ENCODE measurements around the gene TSPAN32.

TSPAN32 gene

DNA sequence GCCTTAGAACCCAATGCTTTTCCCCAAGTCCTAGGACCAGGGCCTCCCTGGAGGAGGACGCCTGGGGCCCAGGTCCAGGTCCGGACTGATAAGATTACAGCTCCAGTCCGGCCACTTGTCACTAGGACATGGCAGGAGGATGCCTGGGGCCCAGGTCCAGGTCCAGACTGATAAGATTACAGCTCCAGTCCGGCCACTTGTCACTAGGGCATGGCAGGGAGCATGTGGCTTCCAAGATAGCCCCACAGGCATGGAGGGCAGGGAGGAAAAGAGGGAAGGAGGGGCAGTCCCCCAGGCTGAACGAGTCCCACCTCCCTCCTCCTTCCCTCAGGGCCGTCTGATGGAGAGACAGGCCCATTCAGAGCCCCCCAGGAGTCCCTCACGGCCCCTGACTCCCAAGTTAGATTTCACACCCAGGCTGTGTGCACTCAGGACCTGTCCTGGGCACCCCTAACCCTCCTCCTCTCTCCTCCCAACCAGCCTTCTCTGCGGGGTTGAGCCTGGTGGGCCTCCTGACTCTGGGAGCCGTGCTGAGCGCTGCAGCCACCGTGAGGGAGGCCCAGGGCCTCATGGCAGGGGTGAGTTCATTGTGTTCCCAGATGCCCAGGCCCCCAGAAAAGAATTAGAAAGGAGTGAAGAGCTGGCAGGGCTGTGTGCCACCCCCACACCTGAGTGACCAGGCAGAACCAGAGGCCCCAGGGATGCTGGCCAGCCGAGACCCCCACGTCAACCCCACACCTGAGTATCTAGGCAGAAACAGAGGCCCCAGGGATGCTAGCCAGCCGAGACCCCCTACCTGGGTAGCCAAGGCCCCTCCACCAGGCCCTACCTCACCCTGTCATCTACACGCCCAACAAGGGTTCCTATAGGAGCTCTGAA lies 2.1 kb downstream of the TSPAN32 start:
- DNase-seq (ENCODE audit: low read depth in 4 of 4, low spot score in 1 of 4): no peak

DNA sequence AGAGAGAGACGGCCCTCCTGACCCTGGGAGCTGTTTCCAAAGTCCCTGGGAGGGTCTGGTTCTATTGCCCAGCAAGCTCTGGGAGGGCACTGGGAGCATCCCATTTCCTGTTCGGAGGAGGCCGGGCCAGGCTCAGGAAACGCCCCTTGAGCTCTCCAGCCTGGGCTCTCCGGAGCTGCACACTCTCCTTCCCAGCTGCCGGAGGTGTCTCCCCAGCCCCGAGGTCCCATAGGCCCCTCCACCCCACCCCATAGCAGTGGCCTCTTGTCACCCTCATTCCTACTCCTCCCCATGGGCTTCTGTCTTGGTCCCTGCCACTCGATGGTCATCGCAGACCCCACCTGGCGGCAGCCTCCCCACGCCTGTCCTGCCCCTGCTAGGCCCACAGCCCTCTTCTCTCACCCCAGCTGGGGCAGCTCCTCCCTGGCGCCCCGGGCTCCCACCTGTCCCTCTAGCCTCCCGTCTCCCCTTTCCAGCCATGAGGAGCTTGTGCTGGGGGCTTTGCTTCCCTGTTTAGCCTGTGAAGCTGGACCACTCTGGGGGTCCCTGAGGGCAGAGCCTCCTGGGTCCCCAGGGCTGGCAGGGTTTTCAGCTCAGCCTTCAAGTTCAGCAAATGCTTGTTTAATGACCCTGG lies 2.8 kb downstream of the TSPAN32 start:
- no peak for DNase-seq (ENCODE audit: low read depth in 4 of 4, low spot score in 1 of 4)

DNA sequence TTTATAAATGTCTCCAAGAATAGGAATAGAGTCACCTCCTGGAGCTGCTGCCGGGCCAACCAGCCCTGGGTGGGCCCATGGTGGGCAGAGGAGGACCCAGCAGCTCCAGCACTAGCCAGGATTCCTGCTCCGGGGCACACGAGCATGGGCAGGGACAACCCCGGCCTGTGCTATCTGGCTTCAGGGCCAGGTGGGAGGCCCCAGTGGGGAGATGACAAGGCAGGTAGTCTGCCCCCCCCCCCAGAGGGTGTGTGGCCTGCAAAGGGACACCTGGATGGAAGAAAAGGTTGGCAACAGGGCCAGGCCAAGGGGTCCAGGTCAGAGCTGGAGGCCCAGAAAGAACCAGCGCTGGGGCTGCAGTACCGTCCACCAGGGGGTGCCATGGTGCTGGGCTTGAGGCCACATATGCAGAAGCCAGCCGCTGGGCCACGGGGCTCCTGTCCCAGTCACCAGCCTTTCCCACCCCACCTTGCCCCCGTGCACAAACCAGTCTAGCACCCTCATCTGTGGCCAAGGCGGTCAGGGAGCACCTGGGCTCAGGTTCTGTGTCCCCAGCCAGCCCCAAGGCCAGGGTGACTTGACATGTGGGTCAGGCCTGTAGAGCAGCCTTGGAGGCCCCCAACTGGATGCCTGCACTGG lies 3.4 kb downstream of the TSPAN32 start:
- DNase-seq (ENCODE audit: low read depth in 4 of 4, low spot score in 1 of 4): peak; percentile 77 to 83 (median 80)

DNA sequence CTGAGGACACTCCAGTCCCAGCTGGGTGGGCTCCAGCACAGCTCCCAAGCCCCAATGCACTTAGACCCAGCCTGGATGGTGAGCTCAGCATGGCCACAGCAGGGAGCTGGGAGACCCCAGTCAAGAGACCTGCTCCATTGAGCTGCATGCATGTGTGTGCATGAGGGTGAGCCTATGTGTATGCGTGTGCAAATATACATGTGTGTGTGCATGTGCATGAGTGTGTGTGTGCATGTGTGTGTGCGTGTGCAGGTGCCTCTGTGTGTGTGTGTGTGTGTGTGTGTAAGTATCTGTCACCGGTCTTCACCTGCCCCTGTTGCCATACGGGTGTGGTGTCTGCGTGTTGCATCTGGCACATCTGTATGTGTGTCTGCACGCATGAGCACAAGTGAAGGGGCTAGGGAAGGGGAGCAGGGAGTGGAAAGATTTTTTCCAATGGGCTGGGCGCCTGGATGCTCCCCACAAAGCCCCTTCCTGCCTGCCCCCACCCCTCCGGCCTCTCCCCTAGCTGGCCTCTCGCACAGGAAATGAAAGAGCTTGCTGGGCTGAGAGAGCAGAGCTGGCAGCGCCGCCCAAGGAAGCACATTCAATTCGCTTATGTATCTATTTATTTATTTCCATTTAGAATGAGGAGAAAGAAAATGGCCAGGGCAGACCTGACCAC lies 4.1 kb downstream of the TSPAN32 start:
- DNase-seq (ENCODE audit: low read depth in 4 of 4, low spot score in 1 of 4): no peak

DNA sequence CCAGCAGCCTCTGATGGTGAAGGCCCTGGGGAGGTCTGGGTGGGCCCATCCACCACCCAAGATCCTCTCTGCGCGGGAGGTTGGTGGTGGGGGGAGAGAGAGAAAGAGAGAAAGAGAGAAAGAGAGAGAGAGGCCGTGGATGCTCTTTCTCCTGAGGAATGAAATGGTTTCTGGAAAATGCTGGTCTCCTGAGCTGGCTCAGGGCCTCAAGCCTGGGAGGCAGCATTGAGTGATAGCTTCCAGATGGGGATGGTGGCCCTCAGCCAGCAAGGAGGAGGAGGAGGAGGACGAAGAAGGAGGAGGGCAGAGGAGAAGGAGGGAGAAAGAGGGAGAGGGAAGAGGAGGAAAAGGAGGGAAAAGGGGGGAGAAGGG lies 4.6 kb downstream of the TSPAN32 start:
- DNase-seq (ENCODE audit: low read depth in 4 of 4, low spot score in 1 of 4): no peak

DNA sequence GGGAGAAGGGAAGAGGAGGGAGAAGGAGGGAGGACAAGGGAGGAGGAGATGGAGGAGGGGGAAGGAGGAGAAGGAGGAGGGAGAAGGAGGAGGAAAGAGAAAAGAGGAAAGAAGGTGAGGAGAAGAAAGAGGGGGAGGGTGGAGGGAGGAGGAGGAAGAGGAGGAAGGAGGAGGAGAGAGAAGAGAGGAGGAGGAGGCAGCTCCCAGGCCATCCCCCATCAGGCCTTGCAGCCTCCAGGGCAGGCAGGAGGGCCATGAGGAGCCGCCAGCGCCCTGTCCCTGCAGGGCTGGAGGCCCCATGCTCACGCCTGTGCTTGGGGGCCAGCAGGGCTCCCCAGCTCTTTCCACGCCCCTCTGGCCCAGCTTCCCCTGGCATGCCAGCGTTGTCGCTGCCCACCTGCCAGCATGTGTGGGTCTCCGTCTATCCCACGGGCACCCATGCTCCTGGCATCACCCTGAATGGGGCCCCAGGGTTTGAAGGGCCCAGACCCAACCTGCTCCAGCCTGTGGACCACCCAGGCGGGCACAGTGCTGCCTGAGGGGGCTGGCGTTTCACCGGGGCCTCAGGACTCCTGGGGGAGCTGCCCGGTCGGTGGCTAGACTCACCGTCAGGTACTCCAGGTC lies 5.2 kb downstream of the TSPAN32 start:
- no peak for DNase-seq (ENCODE audit: low read depth in 4 of 4, low spot score in 1 of 4)

DNA sequence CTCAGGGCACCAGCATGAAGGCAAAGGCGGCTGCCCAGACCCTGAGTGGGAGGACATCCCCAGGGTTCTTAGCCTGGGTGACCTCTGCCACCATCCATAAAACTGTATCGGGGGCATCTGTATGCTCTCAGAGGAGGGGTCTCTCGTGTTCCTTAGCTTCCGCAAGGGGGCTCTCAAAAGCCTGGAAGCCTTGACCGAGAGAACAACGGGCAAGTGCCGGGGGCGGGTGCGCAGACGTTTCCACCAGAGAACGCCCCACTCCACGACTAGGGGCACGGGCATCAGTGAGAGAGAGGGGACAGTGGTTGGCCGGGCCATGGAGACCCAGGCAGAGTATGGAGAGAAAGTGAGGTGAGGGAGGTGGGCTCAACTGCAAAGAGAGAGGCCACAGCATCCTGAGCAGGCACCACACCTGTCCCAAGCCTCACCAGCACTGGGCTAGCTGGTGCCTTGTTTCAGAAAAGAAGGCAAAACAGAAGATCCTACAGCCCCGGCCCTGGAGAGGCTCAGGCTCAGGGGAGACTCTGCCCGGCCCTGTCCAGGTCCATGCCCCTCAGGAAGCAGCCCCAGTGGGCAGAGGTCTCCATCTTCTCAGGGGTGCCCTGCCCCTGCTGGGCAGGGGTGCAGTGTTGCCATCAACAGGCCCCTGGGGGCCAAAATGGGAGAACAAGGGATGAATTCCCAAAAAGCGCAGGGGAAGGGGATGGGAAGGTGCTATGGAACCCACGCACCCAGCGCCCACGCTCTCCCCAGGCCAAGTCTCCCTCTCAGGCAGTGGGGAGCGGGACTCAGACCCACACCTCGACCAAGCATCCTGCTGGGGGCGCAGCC lies 5.9 kb downstream of the TSPAN32 start:
- DNase-seq (ENCODE audit: low read depth in 4 of 4, low spot score in 1 of 4): no peak

DNA sequence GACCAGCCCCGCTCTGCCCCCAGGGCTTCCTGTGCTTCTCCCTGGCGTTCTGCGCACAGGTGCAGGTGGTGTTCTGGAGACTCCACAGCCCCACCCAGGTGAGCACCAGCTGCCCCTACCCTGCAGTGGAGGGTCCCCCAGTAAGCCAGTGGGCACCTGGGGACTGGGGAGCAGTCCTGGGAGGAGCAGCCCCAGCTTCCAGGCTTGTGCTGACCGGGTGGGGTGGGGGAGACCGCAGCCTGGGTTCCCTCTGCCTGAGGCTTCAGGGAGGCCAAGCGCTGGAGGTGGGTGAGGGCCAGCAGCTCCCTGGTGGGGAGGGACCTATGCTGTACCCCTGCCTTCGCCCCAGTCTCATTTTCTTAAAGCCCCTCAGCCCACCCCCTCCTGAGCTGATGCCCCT lies 6.9 kb downstream of the TSPAN32 start:
- DNase-seq (ENCODE audit: low read depth in 4 of 4, low spot score in 1 of 4): no peak

DNA sequence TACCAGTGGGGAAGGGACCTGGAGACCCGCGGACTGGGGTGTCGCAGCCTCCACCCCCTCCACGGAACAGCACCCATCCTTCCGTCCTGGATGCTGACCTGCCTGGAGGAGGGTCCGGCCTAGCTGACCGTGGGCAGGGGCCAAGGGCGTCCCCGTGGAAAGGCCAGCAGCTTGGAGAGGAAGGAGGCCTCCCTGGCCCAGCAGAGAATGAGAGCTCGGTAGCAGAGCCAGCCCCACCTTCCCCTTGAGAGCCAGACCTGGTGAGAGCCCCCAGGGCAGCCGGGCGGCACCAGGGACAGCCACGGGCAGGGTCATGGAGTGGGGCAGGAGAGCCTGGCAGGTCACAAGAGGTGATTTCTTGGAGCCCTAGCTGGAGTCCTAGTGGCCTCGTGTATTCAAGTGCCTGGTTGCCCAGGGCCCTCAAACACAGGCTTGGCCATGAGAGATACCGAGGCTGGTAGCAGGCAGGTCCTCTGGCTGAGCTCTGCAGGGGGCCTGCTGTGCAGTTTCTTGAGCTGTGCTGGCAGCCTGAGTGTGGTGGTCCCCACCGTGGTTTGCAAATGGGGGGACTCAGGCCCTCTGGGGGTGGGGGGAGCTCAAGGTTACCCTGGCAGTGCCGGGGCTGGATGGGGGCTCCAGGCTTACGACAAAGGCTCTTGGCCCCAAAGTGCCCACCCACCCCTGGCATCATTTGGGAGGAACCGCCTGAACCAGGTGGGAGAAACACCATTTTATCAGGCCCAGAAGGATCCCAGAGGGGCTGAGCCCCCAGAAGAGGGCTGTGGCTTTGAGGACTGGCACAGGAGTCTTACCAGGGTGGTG lies 7.6 kb downstream of the TSPAN32 start:
- DNase-seq (ENCODE audit: low read depth in 4 of 4, low spot score in 1 of 4): no peak

DNA sequence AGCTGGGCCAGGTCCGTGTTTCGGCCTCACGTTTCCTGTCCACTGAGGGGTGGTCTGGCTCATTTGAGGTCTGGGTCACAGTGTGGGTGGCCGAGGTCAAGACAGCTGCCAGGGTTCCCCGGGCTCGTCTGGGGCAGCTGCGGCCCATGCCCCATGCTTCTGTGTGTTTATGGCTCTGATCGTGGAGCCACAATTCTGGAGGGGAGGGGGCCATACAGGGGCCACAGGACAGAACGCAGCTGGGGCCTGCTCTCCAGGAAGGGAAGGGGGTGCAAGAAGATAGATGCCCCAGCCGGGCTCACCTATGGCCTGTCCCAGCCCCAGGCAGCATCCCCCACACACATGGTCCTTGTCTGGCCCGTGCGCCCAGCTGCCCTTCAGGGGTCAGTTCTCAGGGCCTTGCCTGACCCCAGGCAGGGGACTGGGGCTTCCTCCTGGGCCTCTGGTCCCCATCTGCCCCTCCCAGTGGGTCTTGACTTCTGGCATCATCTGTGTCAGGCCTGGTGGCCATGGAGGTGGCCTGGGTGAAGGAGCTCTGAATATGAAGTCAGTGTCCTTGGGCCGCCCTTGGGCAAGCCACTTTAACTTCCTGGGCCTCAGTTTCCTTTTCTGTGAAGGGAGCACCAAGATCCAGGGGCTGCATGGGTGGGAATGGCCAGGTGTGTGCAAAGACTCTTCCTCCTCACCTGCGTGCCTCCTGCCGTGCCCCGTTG lies 8.4 kb downstream of the TSPAN32 start:
- DNase-seq (ENCODE audit: low read depth in 4 of 4, low spot score in 1 of 4): no peak

DNA sequence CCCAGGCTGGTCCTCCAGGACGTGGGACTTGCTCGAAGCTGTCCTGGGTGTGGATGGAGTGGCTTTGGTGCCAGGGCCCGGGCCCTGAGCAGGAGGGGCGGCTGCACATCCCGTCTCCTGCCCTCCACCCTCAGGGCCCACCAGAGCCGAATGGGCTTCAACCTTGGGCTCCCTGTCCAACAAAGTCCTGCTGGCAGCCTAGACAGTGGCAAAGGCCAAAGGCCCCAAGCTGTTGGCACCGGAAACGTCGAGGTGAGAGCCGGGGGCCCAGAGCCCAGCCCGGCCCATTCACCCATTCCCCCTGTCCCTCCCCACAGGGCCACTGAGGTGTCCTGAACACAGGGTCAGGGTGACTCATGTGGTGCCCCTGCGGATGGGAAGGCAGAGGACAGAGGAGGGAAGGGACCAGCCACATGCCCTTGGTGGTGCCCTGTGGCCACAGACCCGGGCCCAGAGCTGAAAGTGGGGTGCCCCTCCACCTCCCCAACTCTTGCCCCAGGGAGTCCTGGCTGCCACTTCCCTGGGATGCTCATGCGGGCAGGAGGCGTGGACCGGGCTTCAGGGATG lies 9.1 kb downstream of the TSPAN32 start:
- no peak for DNase-seq (ENCODE audit: low read depth in 4 of 4, low spot score in 1 of 4)

DNA sequence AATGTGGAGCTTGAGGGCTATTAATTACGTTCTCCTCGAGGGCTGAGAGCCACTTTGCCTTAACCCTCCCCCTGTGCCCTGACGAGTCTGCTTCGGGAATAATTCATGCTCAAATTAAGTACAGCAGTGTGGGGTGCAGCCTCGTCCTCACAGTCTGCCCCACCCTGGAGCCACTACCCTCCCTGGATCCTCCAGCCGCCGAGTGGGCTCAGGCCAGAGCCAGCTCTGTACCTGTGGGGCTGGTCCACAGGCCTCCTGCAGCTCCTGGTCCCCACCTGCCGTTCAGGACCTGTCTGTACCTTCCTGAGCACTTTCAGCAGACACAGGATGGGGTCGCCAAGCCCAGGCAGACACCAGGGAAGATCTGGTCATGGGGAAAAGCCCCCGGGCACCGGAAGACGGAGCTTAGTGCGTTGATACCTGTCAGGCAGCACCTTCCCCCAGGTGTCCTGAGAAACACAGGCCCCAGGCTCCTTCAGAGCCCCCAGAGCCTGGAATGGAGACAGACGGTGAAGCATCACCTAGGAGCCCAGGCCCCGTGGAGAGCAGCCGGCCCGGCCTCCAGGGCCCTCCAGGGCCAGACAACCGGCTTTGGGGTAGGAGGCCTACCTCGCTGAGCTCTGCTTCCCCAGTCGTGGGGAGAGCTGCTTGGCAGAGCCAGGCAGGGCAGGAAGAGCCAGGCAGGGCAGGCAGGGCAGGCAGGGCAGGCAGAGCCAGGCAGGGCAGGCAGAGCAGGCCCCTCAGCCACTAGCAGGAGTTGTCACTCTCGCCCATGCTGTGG lies 9.7 kb downstream of the TSPAN32 start:
- no peak for DNase-seq (ENCODE audit: low read depth in 4 of 4, low spot score in 1 of 4)

DNA sequence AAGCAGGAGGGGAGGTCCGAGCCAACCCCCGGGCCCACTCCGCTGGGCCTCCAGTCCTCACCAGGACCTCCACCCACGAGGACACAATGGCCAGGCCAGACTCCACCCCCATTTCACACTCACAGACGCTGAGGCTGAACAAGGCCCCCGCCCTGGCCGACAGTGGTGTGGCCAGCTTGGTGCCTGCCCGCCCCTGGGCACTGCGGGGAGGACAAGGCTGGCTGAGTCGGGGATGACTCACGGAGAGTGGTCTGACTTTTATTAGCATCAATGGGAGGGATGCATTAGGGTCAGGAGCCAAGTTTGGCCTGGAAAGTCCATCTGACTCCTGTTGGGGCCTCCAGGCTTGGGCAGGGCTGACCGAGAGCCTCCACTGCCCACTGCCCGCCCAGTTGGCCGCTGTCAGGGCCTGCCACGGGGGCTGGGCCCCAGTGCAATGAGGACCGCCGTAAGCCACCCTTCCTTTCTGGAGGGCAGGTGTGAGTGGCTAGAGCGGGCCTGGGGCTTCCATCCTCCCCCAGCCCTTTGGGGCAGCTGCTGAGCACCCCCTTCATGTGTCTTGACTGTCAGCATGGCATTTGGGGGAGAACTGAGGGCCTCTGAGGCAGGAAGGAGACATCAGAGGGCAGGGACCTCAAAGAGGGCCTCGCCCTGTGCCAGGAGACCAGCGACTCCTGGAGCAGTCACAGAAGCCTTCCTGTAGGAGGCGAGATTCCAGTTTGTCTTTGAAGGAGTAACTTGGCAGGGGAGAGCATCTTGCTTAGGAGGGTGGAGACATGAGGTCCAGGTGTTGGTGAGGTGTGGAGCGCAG lies 10.6 kb downstream of the TSPAN32 start:
- DNase-seq (ENCODE audit: low read depth in 4 of 4, low spot score in 1 of 4): no peak

DNA sequence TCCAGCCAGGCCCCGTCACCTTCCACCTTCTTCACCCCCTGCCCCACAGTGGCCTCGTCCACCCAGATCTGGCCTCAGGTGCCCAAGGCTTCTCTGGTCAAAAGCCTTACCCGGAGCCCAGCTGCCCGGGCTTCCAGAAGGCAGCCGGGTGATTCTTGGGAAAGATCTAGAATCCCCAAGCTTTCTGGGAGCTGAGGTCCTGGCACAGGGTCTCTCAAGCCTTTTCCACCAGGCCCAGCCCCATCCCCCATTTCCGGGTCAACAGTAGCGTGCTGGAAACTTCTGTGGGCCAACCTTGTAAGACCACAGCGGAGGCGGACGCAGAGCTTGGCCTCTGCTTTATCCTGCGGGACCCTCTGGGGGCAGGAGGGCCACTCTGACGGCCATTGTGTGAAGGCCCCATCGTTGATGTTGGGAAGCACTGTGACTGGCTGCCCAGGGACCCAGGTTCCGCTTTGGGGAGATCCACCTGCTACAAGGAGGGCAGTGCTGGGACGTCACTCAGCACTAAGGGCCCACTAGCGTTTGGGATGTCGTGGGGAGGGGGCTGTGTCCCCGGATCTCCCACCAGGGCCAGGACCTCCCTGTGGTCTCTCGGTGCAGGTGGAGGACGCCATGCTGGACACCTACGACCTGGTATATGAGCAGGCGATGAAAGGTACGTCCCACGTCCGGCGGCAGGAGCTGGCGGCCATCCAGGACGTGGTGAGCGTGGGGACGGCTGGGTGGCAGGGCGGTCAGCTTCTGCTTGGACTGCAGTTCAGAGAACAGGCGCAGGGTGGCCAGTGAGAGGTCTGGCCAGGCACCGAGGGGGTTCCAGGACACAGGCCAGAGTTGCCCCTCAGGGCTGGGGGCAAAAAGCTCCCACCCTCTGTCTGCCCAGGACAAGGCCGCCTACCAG lies 11.5 kb downstream of the TSPAN32 start:
- DNase-seq (ENCODE audit: low read depth in 4 of 4, low spot score in 1 of 4): no peak

DNA sequence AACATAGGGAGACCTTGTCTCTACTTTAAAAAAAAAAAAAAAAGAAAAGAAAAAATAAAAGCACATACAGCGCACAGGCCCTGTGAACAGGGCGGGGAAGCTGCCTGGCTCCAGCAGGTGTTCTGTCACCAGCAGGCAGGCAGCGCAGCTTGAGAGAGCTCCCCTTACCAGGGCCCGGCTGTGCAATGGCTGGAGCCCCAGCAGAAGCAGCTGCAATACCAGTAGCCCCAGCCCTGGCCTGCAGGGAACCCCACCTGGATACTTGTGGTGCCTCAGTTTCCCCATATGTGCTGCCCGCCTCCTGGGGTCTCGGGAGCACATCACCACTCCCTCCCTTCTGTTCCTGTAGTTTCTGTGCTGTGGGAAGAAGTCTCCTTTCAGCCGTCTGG lies 12.3 kb downstream of the TSPAN32 start:
- no peak for DNase-seq (ENCODE audit: low read depth in 4 of 4, low spot score in 1 of 4)
